ENCODE measurements around the gene ZNF592.

DNA sequence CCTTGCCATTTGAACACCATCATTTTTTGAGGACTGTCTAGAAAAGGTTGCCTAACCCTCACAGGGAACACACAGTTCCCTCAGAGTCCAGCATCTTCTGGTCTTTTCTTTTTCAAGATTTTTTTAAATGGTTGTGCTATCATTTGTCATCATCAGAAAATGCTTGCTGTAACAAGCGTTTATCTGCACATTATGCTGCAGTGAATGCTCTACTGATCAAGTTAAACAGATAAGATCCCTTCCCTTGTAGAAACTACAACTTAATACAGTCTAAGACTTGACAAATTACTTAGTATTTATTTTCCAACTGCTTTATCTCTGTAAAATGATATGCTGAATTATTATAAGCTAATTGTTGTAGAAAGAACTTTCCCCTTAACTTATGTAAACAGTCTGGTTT, 56.8 kb downstream of the ZNF592 start:
- TF ChIP-seq, protein P1, sequence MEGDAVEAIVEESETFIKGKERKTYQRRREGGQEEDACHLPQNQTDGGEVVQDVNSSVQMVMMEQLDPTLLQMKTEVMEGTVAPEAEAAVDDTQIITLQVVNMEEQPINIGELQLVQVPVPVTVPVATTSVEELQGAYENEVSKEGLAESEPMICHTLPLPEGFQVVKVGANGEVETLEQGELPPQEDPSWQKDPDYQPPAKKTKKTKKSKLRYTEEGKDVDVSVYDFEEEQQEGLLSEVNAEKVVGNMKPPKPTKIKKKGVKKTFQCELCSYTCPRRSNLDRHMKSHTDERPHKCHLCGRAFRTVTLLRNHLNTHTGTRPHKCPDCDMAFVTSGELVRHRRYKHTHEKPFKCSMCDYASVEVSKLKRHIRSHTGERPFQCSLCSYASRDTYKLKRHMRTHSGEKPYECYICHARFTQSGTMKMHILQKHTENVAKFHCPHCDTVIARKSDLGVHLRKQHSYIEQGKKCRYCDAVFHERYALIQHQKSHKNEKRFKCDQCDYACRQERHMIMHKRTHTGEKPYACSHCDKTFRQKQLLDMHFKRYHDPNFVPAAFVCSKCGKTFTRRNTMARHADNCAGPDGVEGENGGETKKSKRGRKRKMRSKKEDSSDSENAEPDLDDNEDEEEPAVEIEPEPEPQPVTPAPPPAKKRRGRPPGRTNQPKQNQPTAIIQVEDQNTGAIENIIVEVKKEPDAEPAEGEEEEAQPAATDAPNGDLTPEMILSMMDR (IDR thresholded peaks at IDR 0.05) = no peak
- TF ChIP-seq POLR2A (IDR thresholded peaks at IDR 0.05) = no peak

Data from heart left ventricle (tissue), 13 donors.